Inflammatory macrophage treated with lipopolysaccharide for 4 hours (primary cell): ENCODE measurements around the gene MDFIC2.
"Not testable (repeated sequence)": the region's sequence is repeated elsewhere in the genome, so short reads cannot be mapped to it uniquely, and the experiment has no call there.

Source experiments
- DNase-seq: peaks from one replicate; pipeline ENCODE4 v3.0.0-alpha.2; 2020

The MDFIC2 gene

DNA sequence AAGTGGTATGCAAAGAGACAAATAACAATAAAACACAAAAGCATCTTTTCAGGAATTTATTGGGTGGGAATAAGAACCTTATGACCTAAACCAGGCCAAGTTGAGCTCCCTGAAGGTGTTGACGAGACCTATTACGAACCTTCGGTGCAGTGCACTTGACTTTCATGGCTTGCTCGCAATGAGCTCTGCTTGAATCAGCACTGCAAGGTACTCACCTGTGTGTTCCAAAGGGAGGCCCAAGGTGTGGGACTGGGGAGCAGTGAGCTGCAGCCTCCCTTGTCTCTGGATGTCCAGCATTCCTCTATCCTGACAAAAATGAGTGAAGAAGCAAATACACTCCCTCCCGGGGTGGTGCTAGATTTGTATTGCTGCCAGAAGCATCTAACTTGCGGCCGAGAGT is at the start of gene MDFIC2:
Gene MDFIC2, minus strand, starts transcription at position 303 of the 400 bp plus-strand sequence. CDS start 665 bp downstream, outside the sequence.
- no peak for DNase-seq

- peak; percentile 80 for DNase-seq
Measured at GRCh38 chr3:70360979-70361760, 48.7 kb upstream of the MDFIC2 start.

DNA sequence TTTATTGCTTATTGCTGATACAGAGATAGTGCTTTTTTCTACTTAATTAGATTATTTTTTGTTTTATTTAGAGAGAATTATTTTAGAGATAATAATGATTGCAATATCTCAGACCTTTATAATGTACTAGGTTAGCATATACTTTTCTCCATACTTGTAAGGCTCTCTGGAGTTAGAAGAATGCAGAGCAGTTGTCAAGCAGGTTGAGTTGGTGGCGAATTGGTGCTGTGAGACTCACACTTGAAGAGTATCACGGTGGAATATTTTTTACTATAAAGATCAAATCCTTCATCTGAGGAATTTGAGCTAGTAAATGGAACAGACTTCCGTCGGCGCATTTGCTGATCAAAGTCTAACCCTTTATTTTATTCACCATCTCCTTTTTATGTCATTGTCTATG is 47.3 kb upstream of the MDFIC2 start:
- DNase-seq = no peak

DNA sequence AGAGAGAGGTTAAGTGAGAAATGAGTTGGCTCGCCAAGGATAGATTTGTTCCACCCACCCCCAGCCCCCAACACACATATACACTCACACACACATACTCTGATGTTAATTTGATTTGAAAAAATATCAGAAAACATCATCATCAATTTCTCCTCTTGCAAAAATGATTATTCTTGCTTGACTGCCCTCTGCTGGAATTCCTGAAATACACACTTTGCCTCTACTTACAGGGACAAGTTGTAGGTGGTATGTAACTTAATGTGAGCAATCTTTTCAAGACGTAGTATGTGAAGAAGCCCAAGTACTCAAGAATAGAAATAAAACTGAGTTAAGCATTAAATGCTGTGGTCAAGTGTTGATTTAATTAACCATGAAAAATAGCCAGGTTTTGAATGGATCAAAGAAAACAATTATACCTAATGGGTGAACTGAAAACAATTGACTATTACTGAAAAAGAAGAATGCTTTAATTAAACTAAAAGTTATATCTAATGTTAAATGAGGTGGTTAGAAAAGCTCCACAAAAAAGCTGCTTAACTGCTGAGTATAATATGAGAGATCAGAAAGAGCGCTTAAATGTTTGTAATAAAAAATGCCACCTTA is 46.6 kb upstream of the MDFIC2 start:
- peak; percentile 27 for DNase-seq

- DNase-seq = no peak
Measured at GRCh38 chr3:70352215-70352614, 39.8 kb upstream of the MDFIC2 start.

GRCh38 chr3:70342149-70342548 is 29.7 kb upstream of the MDFIC2 start:
- DNase-seq = no peak

GRCh38 chr3:70336885-70337284 is 24.4 kb upstream of the MDFIC2 start:
- not testable (repeated sequence) for DNase-seq

GRCh38 chr3:70333080-70333479 is 20.6 kb upstream of the MDFIC2 start:
- no peak for DNase-seq

DNA sequence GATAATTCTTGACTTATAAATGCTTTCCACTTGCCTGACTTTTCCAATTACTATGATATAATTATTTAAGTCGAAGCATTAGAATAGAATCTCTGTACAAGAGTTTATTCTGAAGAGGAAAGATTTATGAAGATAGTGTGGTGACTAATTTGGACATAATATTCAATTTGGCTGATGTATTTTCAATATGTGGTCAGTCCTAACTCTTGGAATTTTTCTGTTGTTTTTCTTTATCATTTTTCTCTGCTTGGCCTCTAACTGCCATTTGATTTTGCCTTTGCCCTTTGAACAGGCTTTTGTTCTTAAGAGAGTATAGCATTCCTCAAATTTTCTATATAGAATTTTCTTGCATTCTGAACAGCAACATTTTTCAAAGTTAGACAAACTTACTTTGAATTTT is 2.6 kb upstream of the MDFIC2 start:
- no peak for DNase-seq

- DNase-seq = no peak
Measured at GRCh38 chr3:70310809-70311208, 1.6 kb downstream of the MDFIC2 start.

DNA sequence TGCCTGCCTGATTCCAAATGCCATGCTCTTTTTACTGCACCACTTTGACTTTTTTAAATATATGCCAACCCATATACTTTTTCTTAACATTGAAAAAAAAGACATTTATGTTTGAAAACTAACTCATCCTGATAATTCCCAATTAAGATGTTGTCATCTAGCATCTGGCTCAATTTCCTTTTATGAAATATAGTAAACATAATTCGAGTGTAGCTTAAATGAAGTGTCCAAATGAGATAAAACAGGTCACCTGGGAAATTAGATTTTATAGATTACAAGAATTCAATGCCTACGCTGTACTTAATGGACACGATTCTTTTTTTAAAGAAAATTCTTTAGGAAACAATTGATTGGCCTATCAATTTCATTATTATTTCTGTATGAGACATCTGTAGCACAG is 2.8 kb downstream of the MDFIC2 start:
- DNase-seq = no peak

DNA sequence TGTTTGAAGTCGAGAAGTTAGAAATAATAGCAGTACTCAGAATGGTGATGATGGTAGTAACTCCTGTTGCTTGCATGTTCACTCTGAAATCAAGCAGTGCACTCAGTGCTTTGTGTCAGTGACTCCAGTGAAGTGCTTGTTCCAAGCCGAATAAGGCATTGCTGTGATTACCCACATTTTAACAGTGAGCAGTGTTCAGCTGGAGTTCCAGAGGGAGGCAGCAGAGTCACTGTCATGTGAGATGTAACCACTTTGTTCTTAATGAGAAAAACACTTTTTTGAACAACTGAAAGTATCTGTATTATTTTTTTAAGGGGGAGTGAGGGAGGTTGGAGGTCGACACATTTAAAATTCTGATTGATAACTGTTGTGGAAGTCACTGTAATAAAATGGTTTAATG is 3.7 kb downstream of the MDFIC2 start:
- no peak for DNase-seq

DNA sequence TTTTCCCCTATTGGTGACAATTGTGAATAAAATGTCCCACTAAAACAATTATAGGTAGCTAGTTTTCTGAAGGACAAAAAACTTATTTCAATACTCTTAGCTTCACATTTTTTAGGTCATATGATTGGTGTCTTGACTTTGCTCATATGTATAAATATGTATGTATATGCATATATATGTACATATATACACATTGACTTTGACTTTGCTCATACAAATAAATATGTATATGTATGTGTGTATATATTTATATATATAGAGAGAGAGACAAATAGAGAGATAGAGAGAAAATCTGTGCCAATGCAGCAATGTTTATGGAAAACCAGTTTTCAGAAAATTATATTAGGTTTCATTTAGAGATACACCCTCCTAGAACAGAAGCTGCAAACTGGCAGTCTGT is 5.7 kb downstream of the MDFIC2 start:
- DNase-seq = no peak

GRCh38 chr3:70298385-70298784 is 14.1 kb downstream of the MDFIC2 start:
- DNase-seq = no peak

GRCh38 chr3:70291097-70291482 is 21.3 kb downstream of the MDFIC2 start:
- DNase-seq = no peak

GRCh38 chr3:70290431-70291096 is 21.9 kb downstream of the MDFIC2 start:
- not testable (repeated sequence) for DNase-seq

GRCh38 chr3:70281663-70282062 is 30.8 kb downstream of the MDFIC2 start:
- DNase-seq = no peak

GRCh38 chr3:70277304-70277703 is 35.1 kb downstream of the MDFIC2 start:
- DNase-seq = no peak

DNA sequence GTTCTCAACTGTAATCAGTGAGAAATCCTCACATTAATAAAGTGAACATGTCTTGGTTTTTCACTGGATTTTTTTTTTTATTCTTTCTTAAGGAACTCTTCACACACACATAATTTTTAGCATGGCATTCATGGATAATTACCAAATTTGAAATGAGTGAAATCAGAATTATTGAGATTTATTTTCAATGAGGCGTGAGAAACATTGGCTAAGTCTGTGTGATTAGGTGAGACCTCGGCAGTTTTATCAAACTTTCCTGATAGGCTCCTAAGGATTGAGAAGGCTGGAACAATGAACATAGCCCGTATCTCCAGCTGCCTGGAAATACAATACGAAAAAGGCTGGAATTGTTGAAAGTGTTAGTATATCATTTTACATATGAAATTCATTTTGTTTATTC is 35.5 kb downstream of the MDFIC2 start:
- DNase-seq = no peak

DNA sequence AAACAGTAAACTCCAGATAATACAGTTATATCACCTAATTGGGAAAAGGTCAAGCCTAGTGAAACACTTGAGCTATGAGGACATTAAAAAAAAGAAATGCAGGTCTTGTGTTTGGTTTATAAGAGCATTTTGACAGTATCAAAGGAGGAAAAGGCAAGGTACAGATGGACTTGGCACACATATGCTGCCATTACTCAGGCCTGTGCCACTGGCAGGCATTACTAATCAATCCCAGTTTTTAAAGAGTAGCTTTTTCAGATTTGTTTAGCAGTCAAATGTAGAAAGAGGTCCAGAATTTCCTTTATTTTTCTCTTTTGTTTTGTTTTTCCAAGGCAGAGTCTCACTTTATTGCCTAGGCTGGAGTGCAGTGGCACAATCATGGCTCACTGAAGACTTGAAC is 38.9 kb downstream of the MDFIC2 start:
- DNase-seq = no peak

DNA sequence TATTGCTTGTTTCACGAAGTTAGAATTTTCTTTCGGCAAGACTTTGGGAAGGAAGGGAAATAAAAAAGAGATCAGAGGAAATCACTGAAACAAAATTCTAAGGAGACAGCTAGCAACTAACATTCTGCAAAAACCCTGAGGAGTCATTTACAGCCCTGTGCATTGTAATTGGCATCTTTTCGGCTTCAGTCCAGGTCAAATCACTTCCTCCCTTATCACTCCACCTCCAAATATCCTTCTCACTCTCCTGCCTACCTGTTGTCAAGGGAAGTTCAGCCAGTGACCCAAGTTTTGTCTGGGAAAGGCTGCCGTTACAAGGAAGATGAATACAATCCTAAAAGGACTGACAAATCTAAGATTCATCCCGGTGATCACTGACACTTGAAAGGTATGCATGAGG is 39.6 kb downstream of the MDFIC2 start:
- DNase-seq = no peak

DNA sequence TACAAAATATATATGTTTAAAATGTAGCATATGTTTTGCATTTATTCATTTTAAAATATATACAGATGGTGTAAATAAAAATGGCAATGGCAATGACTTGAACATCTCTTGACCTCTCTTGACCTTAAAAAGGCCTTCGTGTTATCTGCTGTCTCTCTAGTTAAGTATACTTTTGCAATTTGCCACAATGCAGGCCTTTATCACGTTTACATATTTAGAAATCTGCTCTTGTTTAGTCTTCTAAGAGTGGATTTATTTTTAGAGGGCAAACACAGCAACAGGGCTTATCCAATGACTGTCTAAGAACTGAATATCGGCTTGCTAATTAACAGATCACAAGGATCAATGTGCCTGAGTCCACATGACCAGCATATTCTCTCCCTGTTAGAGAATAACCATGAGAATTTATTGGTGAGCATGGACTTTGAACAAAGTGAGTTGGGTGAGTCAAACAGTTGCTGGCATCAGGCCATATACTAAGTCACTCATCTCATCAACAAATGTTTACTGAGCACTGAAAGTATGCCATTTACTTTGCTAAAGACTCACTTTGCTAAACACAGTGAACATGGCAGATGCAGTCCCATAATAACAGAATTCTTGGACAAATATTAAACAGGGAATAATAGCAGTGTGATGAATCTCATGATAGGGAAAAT is 48.2 kb downstream of the MDFIC2 start:
- DNase-seq = no peak

- DNase-seq = no peak
Measured at GRCh38 chr3:70261283-70261682, 51.2 kb downstream of the MDFIC2 start.

GRCh38 chr3:70256566-70256965 is 55.9 kb downstream of the MDFIC2 start:
- no peak for DNase-seq
